Esophagus muscularis mucosa (tissue), 4 donors: ENCODE measurements around the gene PAK4. TPM values are rescaled to one million over a fixed set of nuclear protein-coding genes. Genes with fewer than 3 reads are reported as not detected.
A peak's percentile ranks its signal among the peaks of the same experiment; 100 is the strongest.
"Not testable (repeated sequence)": the region's sequence is repeated elsewhere in the genome, so short reads cannot be mapped to it uniquely, and the experiment has no call there.

ENCODE experiments used
- DNase-seq: peaks from one replicate; pipeline ENCODE4 v3.0.0-alpha.2; 2017; ENCODE audit errors: extremely low spot score
- H3K27ac ChIP-seq, 4 donors: fragments of 200-600 bp; sonication (generic); replicated peaks in 1 of 4; 1 replicate in 3 of 4; 2 replicates in 1 of 4; pipeline ENCODE4 v1.5.1; 2016 to 2019; ENCODE audit warnings: mild to moderate bottlenecking in 1 of 4
- H3K27me3 ChIP-seq, 4 donors: fragments of 200-600 bp; sonication (generic); one replicate each; pipeline versions ENCODE4 v1.5.1 to v1.6.0; 2016 to 2019
- H3K36me3 ChIP-seq, 4 donors: fragments of 200-600 bp; sonication (generic); one replicate each; pipeline ENCODE4 v1.5.1; 2016 to 2019
- H3K4me1 ChIP-seq, 4 donors: fragments of 200-600 bp; sonication (generic); one replicate each; pipeline ENCODE4 v1.5.1; 2016 to 2019
- H3K4me3 ChIP-seq, 4 donors: fragments of 200-600 bp; sonication (generic); 1 replicate in 2 of 4; 2 replicates in 2 of 4; pipeline ENCODE4 v1.5.1; 2016 to 2019; ENCODE audit warnings: mild to moderate bottlenecking in 4 of 4, moderate library complexity in 1 of 4
- H3K9me3 ChIP-seq, 4 donors: fragments of 200-600 bp; sonication (generic); 1 replicate in 3 of 4; 2 replicates in 1 of 4; pipeline ENCODE4 v1.5.1; 2016 to 2019
- EP300 ChIP-seq: sonication (generic); formaldehyde crosslinking; IDR thresholded peaks from one replicate; pipeline ENCODE4 v1.6.1; 2017; ENCODE audit warnings: antibody characterized with exemption
- POLR2A ChIP-seq: fragments of 450-650 bp; IDR thresholded peaks from one replicate; pipeline ENCODE4 v1.6.1; 2017; ENCODE audit warnings: antibody characterized with exemption, moderate library complexity, mild to moderate bottlenecking, low read depth
- POLR2AphosphoS5 ChIP-seq, 2 donors: sonication (generic); formaldehyde crosslinking; IDR thresholded peaks; one replicate each; pipeline ENCODE4 v1.6.1; 2017; ENCODE audit warnings: antibody characterized with exemption in 2 of 2
- WGBS: methylation state at CpG from one replicate; pipeline ENCODE4 v1.1.5; 2018; 5-methylcytosine and 5-hydroxymethylcytosine counted together
- intact Hi-C: fragments of 100-400 bp; cut with DNase I; formaldehyde crosslinking; loops from one replicate; pipeline ENCODE4 v1.15.1; 2023
- total RNA-seq, 4 donors: library from RNA; depleted of rRNA; stranded (reverse); fragments of >200 nt; gene quantifications; one replicate each; pipeline versions ENCODE4 v1.1.0 to v1.2.1, GENCODE V29; 2016
- TF ChIP-seq, protein P1 (sequence below), 3 experiments: fragments of 200-600 bp in 2 of 3; fragments of 450-650 bp in 1 of 3; sonication (generic) in 2 of 3; IDR thresholded peaks; one replicate each; pipeline ENCODE4 v1.5.1; 2017 to 2019; ENCODE audit warnings: antibody characterized with exemption in 3 of 3, mild to moderate bottlenecking in 2 of 3, moderate library complexity in 1 of 3

The PAK4 gene
- total RNA-seq, 4 donors from 2014 or later: 8.3 to 18.4 (median 11.0) TPM

DNA sequence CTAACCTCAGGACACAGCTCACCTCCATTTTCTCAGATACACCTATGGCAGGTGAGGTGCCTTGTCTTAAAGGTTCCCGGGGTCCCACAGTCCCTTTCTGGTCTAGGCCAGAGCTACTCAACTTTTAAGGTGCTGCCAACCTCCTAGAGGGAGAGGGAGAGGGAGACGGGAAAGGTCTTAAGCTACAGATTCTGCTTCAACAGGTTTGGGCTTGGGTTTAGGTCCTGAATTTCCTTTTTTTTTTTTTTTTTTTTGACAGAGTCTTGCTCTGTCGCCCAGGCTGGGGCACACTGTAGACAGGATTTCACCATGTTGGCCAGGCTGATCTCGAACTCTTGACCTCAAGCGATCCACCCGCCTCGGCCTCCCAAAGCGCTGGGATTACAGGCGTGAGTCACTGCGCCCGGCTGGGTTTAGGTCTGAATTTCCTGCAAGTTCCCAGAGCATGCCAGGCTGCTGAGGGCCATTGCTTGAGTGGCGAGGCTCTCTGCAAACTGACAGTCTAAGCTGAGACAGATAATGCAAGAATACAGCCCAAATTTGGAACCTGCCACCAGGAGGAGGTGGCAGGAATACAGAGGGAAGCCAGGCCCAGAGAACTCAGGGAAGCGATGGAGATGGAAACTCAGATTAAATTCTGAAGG lies 86.3 kb downstream of the PAK4 start:
- Histone ChIP-seq H3K27ac (no peak overlapping the region), H3K4me1 (no peaks in the 10 kb centered on the region), H3K36me3 (no peaks in the 10 kb centered on the region), H3K27me3 (peaks cover 0 to 55% (median 0%) of the 10 kb centered on the region in 4 donors), H3K9me3 (peaks cover 0 to 17% (median 11%) of the 10 kb centered on the region in 4 donors), H3K4me3 (no peak overlapping the region)
- intact Hi-C loops: no loop called here
- no peak for TF ChIP-seq POLR2AphosphoS5 (IDR thresholded peaks at IDR 0.05)
- no peak for TF ChIP-seq EP300
- no peak for TF ChIP-seq POLR2A
- TF ChIP-seq, protein P1, sequence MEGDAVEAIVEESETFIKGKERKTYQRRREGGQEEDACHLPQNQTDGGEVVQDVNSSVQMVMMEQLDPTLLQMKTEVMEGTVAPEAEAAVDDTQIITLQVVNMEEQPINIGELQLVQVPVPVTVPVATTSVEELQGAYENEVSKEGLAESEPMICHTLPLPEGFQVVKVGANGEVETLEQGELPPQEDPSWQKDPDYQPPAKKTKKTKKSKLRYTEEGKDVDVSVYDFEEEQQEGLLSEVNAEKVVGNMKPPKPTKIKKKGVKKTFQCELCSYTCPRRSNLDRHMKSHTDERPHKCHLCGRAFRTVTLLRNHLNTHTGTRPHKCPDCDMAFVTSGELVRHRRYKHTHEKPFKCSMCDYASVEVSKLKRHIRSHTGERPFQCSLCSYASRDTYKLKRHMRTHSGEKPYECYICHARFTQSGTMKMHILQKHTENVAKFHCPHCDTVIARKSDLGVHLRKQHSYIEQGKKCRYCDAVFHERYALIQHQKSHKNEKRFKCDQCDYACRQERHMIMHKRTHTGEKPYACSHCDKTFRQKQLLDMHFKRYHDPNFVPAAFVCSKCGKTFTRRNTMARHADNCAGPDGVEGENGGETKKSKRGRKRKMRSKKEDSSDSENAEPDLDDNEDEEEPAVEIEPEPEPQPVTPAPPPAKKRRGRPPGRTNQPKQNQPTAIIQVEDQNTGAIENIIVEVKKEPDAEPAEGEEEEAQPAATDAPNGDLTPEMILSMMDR (IDR thresholded peaks at IDR 0.05): no peak
- 75% methylated on average over 13 of the region's 13 CpGs for WGBS
- DNase-seq: no peak

DNA sequence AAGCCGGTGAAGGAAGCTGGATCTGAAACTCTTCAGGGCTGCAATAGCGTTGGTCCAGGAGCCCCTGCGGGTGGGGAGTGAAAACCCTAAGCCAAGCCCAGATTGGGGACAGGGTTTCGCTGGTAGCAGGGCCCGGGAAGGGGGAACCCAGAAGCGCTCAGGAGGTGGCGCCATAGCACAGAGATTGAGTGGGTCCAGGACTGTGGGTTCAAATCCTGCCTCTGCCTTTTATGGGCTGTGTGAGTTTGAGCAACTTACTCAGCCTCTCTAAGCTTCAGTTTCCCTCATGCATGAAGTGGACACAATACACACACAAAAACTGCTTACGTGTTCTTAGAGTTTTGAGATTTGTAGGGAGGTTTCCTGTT lies 86.8 kb downstream of the PAK4 start:
- no peaks in the 10 kb centered on the region for H3K36me3 ChIP-seq
- no peak overlapping the region for H3K4me3 ChIP-seq
- TF ChIP-seq POLR2A (no peak), POLR2AphosphoS5 (IDR thresholded peaks at IDR 0.05) (no peak), EP300 (no peak)
- TF ChIP-seq, protein P1 (IDR thresholded peaks at IDR 0.05): peak in 2 of 3 experiments; percentile 9
- peaks cover 0 to 17% (median 11%) of the 10 kb centered on the region in 4 donors for H3K9me3 ChIP-seq
- no peak overlapping the region for H3K27ac ChIP-seq
- H3K27me3 ChIP-seq: peaks cover 0 to 55% (median 0%) of the 10 kb centered on the region in 4 donors
- no peak for DNase-seq
- whole genome bisulfite sequencing: 23% methylated on average over 8 of the region's 8 CpGs
- intact Hi-C loops: no loop called here
- H3K4me1 ChIP-seq: no peaks in the 10 kb centered on the region

DNA sequence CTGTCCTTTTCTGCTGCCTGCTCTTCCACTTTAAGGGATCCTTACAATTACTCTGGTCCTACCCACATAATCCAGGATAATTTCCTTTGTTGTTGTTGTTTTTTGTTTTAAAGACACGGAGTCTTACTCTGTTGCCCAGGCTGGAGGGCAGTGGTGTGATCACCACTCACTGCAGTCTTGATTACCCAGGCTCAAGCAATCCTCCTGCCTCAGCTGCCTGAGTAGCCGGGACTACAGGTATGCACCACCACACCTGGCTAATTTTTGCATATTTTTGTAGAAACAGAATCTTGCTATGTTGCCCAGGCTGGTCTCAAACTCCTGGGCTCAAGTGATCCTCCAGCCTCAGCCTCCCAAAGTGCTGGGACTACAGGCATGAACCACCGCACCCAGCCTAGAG lies 89.7 kb downstream of the PAK4 start:
- H3K36me3 ChIP-seq, intact Hi-C loops: not testable (repeated sequence)
- 88% methylated on average over 2 of the region's 3 CpGs for WGBS

DNA sequence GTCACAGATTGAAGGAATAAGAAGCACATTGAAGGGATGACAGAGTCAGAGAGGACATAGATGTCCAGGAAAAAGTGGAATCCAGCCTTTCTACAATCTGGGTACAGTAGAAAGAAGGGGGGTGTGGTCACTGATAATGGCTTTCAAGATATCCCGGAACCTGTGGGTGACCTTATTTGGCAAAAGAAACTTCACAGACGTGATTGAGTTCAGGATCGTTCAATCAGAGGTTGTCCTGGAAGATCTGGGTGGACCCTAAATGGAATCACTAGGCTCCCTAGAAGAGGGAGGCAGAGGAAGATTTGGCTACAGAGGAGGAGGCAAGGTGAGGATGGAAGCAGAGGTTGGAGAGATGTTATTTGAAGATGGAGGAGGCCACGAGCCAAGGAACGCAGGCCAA lies 91.5 kb downstream of the PAK4 start:
- H3K36me3 ChIP-seq: no peaks in the 10 kb centered on the region
- H3K4me1 ChIP-seq: no peaks in the 10 kb centered on the region
- H3K27ac ChIP-seq: no peak overlapping the region
- 87% methylated on average over 5 of the region's 5 CpGs for WGBS
- TF ChIP-seq, protein P1 (IDR thresholded peaks at IDR 0.05): no peak
- TF ChIP-seq POLR2AphosphoS5 (IDR thresholded peaks at IDR 0.05): no peak
- no peak for TF ChIP-seq EP300
- no peak for TF ChIP-seq POLR2A
- H3K9me3 ChIP-seq: peaks cover 0 to 17% (median 11%) of the 10 kb centered on the region in 4 donors
- DNase-seq: no peak
- intact Hi-C loops: no loop called here
- peaks cover 0 to 81% (median 0%) of the 10 kb centered on the region in 4 donors for H3K27me3 ChIP-seq
- no peak overlapping the region for H3K4me3 ChIP-seq

More for the DNA sequence above, 89.7 kb downstream of the PAK4 start:
- H3K27me3 ChIP-seq: peaks cover 0 to 72% (median 0%) of the 10 kb centered on the region in 4 donors
- not testable (repeated sequence) for H3K4me3 ChIP-seq, H3K27ac ChIP-seq, DNase-seq, H3K4me1 ChIP-seq
- peaks cover 0 to 17% (median 11%) of the 10 kb centered on the region in 4 donors for H3K9me3 ChIP-seq

DNA sequence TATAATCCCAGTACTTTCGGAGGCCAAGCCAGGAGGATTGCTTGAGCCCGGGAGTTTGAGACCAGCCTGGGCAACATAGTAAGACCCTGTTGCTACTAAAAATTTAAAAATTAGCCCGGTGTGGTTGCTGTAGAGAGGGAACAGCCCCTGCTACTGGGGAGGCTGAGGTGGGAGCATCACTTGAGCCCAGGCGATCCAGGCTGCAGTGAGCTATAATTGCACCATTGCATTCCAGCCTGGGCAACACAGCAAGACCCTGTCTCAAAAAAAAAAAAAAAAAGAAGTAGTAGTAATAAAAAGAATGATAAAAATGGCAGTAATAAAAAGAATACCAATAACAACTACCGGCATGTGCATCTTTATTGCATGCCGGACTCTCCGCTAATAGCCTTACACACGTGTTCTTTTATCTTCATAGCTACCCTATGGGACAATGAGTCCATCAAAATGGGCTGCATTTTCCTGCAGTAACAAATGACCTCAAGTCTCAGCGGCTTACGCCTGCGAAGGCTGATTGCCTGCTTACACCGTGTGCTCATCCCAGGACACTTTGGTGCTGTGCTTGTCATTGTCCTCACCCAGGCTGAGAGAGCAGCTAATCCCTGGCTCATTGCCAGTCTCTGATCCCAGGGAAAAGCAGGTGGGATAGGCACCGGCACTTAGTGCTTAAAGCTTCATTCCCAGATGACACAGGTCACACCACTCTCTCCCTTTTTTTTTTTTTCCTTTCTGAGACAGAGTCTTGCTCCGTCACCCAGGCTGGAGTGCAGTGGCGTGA lies 92.8 kb downstream of the PAK4 start:
- Histone ChIP-seq H3K27me3 (peaks cover 0 to 86% (median 0%) of the 10 kb centered on the region in 4 donors), H3K9me3 (peaks cover 0 to 17% (median 11%) of the 10 kb centered on the region in 4 donors)
- 85% methylated on average over 15 of the region's 15 CpGs for WGBS

DNA sequence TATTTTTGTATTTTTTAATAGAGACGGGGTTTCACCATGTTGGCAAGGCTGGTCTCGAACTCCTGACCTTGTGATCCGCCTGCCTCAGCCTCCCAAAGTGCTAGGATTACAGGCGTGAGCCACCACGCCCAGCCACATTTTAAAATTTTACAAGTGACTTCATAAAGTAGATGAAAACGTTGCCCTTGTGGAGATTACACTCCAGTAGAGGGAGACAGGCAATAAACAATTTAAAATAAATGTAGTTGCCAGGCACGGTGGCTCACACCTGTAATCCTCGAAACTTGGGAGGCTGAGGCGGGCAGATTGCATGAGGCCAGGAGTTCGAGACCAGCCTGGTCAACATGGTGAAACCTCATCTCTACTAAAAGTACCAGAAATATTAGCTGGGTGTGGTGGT lies 93.5 kb downstream of the PAK4 start:
- H3K36me3 ChIP-seq, H3K4me3 ChIP-seq, H3K4me1 ChIP-seq, DNase-seq, intact Hi-C loops, H3K27ac ChIP-seq: not testable (repeated sequence)
- Histone ChIP-seq H3K9me3 (peaks cover 0 to 17% (median 11%) of the 10 kb centered on the region in 4 donors), H3K27me3 (peaks cover 0 to 86% (median 0%) of the 10 kb centered on the region in 4 donors)
- 75% methylated on average over 10 of the region's 10 CpGs for WGBS

More for the DNA sequence above, 92.8 kb downstream of the PAK4 start:
- intact Hi-C loops: no loop called here
- H3K4me1 ChIP-seq: no peaks in the 10 kb centered on the region
- no peaks in the 10 kb centered on the region for H3K36me3 ChIP-seq
- TF ChIP-seq EP300 (no peak), POLR2AphosphoS5 (IDR thresholded peaks at IDR 0.05) (no peak), POLR2A (no peak)
- TF ChIP-seq, protein P1 (IDR thresholded peaks at IDR 0.05): no peak
- DNase-seq: no peak
- no peak overlapping the region for H3K27ac ChIP-seq
- no peak overlapping the region for H3K4me3 ChIP-seq
